Right kidney (tissue), 1 donor: ENCODE measurements around the gene ERG.

Experiments used
- DNase-seq: peaks from one replicate; pipeline ENCODE4 v3.0.0-alpha.2; 2016

The ERG gene

GRCh38 chr21:38475519-38475918 is 22.8 kb downstream of the ERG start:
- DNase-seq, result no peak

DNA sequence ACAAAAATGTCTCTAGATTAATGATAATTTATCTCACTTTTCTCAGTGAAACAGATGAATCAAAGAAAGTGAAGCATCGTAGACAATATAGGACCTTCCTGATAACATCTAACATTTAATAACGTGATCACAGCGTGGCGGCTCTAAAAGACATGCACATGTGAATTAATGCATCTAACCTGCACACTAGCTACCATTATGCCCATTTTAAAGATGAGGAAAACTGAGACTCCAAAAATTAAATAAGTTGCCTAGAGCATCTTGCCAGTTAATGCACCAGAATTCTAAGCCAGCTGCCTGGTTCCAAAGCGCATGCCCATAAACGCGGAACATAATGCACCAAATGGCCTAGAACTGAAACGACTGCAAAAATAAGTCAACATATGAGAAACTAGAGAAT is 23.5 kb downstream of the ERG start:
- no peak for DNase-seq

DNA sequence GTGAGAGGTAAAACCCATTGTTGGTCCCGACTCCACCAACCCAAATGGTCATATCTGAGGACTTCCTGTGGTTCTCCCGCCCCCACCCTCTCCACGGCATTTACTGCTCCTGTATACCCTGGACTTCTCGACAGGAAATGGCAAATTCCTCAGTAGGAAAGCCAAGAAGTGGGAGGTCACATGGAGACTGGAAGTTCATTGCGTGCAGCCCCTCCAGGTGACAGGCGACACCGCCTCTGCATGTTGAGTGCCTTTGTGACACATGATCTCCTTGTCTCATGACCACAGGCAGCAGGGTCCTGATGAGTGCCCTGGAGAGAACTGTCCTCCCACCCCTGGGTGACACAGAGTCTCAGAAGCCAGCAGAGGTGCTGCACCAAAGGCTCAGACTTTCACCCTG is 24.2 kb downstream of the ERG start:
- DNase-seq, result no peak

DNA sequence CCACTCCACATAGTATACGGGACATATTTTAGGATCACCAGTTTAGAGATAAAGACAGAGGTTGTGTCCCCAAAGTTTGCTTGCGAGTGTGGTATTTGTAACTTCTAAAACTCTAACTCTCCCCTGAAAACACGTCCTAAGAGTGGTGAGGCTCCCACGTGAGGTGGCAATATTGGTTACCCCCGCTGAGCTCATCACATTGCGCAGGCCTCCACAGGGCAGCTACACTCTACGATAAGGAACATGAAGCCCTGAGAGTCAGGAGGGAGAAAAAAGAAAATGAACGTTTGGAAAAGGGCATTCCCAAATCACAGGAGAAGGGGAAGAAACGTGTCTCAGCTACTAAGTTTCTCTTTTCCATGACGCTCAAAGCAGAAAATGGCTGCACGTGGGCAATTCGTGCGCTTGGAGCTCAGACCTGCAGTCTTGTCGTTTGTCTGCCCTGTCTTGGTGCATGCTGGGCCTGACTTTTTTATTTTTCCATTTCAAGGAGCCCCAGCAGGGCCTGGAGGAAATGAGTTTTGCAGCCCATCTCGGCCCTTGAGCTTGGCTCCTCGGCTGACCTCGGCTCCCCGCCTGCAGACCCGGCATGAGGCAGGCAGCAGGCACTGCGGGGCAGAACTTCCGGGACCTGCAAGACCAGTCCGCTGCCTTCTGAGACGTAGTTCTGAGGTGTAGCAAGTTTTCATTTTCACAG is 25.7 kb downstream of the ERG start:
- no peak for DNase-seq

GRCh38 chr21:38471766-38472165 is 26.5 kb downstream of the ERG start:
- no peak for DNase-seq

DNA sequence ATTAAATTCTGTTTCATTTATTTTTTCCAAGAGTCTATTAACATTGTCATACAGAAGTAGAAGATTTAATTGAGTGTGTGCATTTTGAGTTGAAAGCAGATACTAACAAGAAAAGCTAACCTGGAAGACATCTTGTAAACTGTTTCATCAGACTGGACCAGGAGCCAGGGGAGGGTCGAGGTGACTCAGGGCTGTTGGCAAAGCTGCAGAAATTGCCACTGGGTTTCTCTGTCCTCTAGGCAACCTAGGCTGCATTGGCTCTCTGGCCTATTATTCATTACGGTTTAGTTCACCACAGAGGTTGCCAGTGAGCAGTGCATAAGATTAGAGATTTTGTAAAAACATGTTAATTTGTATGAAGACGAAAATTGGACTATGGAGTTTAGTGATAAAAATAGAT is 27.5 kb downstream of the ERG start:
- no peak for DNase-seq

- DNase-seq, result no peak
Observed at GRCh38 chr21:38469642-38470041, 28.6 kb downstream of the ERG start.

DNA sequence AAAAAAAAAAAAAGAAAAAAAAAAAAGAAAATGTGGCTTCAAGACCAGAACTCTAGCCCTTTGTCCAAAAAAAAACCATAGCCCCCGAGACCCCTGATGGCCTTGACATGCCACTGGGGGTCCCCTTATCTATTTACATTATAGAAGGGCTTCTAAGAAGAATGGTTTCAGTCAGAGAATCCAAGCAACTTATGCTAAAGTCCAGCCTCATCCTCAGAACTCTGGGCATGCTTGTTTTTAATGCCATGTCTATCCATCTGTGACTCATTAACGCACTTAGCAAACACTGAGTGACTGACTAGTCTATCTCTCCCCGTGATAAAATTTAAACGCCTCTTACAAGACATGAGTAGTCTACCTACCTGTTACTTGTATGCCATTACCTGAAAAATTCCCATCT is 29.3 kb downstream of the ERG start:
- no peak for DNase-seq

DNA sequence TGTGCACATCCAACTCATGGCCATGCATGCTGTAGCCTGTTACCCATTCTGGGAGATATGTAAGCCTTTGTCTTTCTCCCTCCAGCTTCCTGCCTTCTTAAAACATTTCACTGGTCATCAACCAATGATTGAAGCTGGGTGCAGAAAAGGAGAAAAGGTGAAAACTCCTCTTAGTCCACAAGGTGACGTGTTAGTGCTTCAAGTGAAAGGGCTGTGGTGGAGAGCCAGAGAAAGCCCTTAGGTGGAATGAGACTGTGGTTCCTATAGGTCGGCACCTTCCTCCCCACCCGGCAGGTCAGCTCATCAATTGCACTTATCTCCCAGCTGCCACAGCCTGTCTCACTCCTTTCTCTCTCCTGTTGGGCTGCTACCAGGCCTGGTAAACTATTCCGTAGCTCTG is 30.4 kb downstream of the ERG start:
- DNase-seq, result no peak

DNA sequence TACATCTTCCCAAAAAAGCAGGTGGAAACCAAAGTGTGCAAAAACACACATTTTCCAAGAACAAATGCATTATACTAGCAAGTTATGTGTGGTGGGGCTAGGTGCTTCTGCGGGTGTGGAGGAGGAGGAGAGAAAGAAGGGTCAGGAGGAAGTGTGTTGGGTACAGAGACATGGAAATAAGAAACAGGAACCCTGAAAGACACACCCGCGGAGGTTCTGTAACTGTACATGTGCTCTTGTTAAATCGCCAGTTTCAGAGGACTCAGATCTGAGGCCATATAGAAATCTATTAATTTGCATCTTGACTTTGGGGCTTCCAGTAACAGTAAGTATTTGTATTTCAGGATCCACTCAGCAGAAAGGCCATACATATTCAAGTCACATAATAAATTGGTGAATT is 30.9 kb downstream of the ERG start:
- no peak for DNase-seq

DNA sequence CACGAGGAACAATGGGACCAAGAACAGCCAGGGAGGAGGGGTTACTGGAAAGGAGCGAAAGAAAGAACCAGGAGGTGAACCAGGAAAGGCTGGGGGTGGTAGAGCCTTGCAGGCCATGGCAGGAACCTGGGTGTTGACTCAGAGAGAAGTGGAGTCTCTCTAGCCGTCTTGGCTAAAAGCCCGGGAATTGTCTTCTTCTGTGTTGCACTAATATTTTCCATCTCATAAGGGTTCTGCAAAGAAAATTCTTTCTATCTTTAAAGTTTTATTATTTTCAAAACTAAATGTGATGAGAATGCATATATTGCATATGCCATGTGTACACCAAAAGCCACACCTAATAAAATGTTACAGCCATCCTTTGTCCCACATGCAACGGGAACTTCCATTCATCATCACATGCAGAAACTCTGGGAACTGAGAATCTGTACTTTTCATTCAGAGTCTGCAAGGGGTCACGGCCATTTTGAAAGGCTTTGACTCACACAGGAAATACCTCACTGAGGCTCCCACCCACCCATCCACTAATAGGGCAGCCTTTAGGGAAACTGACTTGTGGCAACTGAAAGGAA is 38.0 kb downstream of the ERG start:
- DNase-seq, result no peak

- no peak for DNase-seq
Observed at GRCh38 chr21:38459490-38459889, 38.8 kb downstream of the ERG start.

DNA sequence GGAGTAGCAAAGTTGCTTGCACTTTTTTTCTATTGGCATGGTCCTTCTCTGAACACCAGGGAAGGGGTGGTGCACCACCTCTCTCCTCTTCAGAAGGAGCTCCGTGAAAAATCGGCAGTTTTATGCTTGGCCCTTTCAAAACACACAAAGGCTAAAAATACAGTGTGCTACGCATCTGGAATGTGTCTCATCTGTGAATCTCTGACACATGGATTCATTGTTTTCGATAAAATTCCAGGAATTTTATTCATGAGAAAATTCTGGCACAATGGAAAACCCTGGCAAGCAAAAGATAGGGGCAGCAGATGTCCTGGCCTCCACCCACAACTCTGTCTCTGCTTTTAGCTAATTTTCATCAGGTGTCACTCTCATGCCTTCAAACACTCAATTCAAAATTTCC is 42.9 kb downstream of the ERG start:
- DNase-seq, result no peak

- DNase-seq, result no peak
Observed at GRCh38 chr21:38454702-38455101, 43.6 kb downstream of the ERG start.

GRCh38 chr21:38454161-38454560 is 44.1 kb downstream of the ERG start:
- DNase-seq, result no peak

- DNase-seq, result no peak
Observed at GRCh38 chr21:38448671-38449385, 49.4 kb downstream of the ERG start.

DNA sequence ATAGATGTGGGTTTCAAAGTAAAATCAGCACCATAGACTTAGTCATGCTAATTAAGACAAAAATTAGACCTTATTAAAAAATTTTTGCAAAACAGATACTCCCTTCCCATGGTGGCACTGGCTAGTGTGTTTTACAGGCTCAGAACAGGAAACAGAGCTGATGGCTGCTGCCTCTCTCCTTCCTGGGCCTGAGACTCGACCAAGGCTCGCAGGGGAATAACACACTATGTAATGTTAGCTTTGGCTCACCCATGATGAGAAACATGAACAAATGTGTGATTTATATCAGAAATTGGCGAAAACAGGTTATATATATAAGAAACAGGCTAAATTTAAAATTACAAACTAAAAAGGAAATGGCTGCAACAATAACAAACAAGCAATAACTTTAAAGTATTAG is 50.7 kb downstream of the ERG start:
- no peak for DNase-seq

GRCh38 chr21:38444691-38445090 is 53.6 kb downstream of the ERG start:
- DNase-seq, result no peak

GRCh38 chr21:38443110-38443509 is 55.2 kb downstream of the ERG start:
- DNase-seq, result no peak

- DNase-seq, result no peak
Observed at GRCh38 chr21:38441153-38441552, 57.1 kb downstream of the ERG start.

DNA sequence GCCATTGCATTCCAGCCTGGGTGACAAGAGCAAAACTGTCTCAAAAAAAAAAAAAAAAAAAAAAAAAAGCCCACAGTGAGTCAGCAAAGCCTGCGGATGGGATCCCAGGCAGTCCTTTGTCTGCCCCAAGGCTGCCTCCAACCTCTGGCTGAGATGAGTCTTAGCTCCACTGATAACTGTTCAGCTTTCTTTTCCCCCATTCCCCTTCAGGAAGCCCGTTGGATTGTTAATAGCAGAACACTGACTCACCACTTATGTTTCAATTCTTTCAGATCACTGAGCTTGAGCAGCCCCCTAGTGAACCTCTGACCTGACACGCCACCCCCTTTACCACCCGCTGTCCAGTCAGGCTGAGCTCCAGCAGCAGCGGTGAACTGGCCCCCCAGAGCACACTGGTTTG is 57.5 kb downstream of the ERG start:
- no peak for DNase-seq

DNA sequence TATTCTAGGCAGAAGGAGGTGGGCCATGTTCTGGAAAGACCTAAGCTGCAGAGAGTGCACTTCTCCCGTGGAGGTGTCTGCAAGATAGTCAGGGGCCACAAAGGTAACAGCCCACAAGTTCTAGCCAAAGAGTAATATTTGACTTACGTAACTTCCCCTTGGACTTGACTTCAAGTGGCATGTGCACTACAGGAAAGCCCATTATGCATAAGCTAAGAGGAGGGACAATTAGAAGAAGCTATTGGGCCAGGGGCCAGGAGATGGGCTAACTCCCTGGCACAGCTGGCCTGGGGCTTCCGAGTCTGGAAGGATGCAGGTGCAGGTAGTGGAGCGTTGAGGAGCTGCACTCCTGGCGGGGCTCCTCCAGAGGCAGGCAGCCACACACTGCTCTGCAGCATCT is 58.3 kb downstream of the ERG start:
- no peak for DNase-seq

- DNase-seq, result no peak
Observed at GRCh38 chr21:38439426-38439825, 58.9 kb downstream of the ERG start.

DNA sequence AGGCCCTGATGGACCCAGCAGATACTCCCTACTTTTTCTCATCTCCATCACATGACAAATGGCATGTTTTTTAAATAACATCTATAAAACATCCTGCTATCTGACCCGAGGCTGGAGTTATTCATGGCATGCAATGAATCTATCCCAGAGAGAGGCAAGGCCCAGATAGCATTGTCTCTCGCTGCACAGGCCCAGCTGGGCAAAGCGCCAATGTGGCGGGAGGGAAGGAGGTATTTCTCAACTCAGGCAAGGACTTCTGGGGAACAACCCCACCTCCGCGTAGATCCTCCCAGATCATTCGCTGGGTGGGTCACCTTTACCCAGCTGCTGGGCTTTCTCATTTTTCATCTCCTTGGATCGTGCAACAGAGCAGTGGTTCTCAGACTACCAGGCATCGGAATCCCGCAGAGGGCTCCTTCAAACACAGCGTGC is 59.8 kb downstream of the ERG start:
- no peak for DNase-seq
